ENCODE measurements around the gene SLC16A10. TPM values are rescaled to one million over a fixed set of nuclear protein-coding genes. Genes with fewer than 3 reads are reported as not detected.

Gene SLC16A10
- total and polyA plus RNA-seq, 2 experiments from 2014 or later: 12.1 to 30.9 TPM

DNA sequence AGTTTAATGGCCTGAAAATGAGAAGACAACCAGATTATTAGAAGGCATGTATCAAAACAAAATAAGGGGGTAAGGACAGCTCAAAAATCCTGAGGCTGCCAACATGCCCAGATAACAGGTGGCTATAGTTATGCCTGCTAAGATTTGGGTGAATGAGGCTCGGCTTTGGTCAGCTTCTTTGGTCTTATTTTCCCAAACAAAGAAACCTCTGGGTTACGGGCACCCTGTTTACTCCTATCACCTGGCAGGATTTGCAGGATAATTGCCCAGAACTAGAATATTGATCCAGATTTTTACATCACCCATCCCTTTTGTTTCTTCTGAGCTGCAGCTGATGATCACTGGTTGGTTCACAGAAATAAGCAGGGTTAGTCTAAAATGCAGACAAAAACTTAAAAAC lies 74.3 kb downstream of the SLC16A10 start:
- Histone ChIP-seq H3F3A (replicated peaks; ENCODE audit: low read depth) (no peaks in the 10 kb centered on the region), H3K79me2 (replicated peaks; ENCODE audit: insufficient read depth) (no peaks in the 10 kb centered on the region), H4K20me1 (replicated peaks; ENCODE audit: insufficient read depth) (no peaks in the 10 kb centered on the region), H3K27me3 (ENCODE audit: insufficient read depth) (no peaks in the 10 kb centered on the region), H3K9me2 (ENCODE audit: insufficient read depth) (peaks cover 6% of the 10 kb centered on the region; the same call in 1 of the 2 replicates), H2AFZ (no peak overlapping the region), H3K4me3 (no peak overlapping the region), H3K4me1 (ENCODE audit: insufficient read depth) (no peaks in the 10 kb centered on the region; the same call in 1 of the 2 replicates), H3K4me2 (no peak overlapping the region), H3K36me3 (ENCODE audit: insufficient read depth) (peaks cover 23% of the 10 kb centered on the region), H3K27ac (ENCODE audit: low read depth) (no peak overlapping the region)
- no peaks in the 10 kb centered on the region for H3K27me3 Mint-ChIP-seq (ENCODE audit: insufficient read depth, low read depth, poor library complexity)
- H3K9me3 Mint-ChIP-seq: peaks cover 63% of the 10 kb centered on the region
- H3K4me1 Mint-ChIP-seq: no peaks in the 10 kb centered on the region; the same call in 2 of the 3 replicates
- peaks cover 37% of the 10 kb centered on the region for H3K36me3 Mint-ChIP-seq (ENCODE audit: low read depth)
- TF ChIP-seq CREB1 (CRISPR knock-in tag; IDR thresholded peaks at IDR 0.05; ENCODE audit: low read depth) (no peak), EZH2phosphoT487 (IDR thresholded peaks at IDR 0.05; ENCODE audit: unreplicated experiment) (no peak), ZNF331 (CRISPR knock-in tag; IDR thresholded peaks at IDR 0.05; ENCODE audit: low read depth) (no peak), NANOG (IDR thresholded peaks at IDR 0.05; ENCODE audit: borderline replicate concordance) (no peak), JUNB (IDR thresholded peaks at IDR 0.05; ENCODE audit: unreplicated experiment) (no peak), STAT1 (IDR thresholded peaks at IDR 0.05; ENCODE audit: unreplicated experiment) (no peak), ZNF114 (CRISPR knock-in tag; IDR thresholded peaks at IDR 0.05) (no peak), POLR2AphosphoS5 (IDR thresholded peaks at IDR 0.05; ENCODE audit: low read depth) (no peak), EZH2 (IDR thresholded peaks at IDR 0.05; ENCODE audit: low read depth, unreplicated experiment) (no peak)
- TF ChIP-seq, protein P1, sequence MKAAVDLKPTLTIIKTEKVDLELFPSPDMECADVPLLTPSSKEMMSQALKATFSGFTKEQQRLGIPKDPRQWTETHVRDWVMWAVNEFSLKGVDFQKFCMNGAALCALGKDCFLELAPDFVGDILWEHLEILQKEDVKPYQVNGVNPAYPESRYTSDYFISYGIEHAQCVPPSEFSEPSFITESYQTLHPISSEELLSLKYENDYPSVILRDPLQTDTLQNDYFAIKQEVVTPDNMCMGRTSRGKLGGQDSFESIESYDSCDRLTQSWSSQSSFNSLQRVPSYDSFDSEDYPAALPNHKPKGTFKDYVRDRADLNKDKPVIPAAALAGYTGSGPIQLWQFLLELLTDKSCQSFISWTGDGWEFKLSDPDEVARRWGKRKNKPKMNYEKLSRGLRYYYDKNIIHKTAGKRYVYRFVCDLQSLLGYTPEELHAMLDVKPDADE (IDR thresholded peaks at IDR 0.05): no peak
- TF ChIP-seq, protein P2, sequence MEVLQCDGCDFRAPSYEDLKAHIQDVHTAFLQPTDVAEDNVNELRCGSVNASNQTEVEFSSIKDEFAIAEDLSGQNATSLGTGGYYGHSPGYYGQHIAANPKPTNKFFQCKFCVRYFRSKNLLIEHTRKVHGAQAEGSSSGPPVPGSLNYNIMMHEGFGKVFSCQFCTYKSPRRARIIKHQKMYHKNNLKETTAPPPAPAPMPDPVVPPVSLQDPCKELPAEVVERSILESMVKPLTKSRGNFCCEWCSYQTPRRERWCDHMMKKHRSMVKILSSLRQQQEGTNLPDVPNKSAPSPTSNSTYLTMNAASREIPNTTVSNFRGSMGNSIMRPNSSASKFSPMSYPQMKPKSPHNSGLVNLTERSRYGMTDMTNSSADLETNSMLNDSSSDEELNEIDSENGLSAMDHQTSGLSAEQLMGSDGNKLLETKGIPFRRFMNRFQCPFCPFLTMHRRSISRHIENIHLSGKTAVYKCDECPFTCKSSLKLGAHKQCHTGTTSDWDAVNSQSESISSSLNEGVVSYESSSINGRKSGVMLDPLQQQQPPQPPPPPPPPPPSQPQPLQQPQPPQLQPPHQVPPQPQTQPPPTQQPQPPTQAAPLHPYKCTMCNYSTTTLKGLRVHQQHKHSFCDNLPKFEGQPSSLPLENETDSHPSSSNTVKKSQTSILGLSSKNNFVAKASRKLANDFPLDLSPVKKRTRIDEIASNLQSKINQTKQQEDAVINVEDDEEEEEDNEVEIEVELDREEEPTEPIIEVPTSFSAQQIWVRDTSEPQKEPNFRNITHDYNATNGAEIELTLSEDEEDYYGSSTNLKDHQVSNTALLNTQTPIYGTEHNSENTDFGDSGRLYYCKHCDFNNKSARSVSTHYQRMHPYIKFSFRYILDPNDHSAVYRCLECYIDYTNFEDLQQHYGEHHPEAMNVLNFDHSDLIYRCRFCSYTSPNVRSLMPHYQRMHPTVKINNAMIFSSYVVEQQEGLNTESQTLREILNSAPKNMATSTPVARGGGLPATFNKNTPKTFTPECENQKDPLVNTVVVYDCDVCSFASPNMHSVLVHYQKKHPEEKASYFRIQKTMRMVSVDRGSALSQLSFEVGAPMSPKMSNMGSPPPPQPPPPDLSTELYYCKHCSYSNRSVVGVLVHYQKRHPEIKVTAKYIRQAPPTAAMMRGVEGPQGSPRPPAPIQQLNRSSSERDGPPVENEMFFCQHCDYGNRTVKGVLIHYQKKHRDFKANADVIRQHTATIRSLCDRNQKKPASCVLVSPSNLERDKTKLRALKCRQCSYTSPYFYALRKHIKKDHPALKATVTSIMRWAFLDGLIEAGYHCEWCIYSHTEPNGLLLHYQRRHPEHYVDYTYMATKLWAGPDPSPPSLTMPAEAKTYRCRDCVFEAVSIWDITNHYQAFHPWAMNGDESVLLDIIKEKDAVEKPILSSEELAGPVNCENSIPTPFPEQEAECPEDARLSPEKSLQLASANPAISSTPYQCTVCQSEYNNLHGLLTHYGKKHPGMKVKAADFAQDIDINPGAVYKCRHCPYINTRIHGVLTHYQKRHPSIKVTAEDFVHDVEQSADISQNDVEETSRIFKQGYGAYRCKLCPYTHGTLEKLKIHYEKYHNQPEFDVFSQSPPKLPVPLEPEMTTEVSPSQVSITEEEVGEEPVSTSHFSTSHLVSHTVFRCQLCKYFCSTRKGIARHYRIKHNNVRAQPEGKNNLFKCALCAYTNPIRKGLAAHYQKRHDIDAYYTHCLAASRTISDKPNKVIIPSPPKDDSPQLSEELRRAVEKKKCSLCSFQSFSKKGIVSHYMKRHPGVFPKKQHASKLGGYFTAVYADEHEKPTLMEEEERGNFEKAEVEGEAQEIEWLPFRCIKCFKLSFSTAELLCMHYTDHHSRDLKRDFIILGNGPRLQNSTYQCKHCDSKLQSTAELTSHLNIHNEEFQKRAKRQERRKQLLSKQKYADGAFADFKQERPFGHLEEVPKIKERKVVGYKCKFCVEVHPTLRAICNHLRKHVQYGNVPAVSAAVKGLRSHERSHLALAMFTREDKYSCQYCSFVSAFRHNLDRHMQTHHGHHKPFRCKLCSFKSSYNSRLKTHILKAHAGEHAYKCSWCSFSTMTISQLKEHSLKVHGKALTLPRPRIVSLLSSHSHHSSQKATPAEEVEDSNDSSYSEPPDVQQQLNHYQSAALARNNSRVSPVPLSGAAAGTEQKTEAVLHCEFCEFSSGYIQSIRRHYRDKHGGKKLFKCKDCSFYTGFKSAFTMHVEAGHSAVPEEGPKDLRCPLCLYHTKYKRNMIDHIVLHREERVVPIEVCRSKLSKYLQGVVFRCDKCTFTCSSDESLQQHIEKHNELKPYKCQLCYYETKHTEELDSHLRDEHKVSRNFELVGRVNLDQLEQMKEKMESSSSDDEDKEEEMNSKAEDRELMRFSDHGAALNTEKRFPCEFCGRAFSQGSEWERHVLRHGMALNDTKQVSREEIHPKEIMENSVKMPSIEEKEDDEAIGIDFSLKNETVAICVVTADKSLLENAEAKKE (CRISPR knock-in tag; IDR thresholded peaks at IDR 0.05): no peak
- TF ChIP-seq, protein P3, sequence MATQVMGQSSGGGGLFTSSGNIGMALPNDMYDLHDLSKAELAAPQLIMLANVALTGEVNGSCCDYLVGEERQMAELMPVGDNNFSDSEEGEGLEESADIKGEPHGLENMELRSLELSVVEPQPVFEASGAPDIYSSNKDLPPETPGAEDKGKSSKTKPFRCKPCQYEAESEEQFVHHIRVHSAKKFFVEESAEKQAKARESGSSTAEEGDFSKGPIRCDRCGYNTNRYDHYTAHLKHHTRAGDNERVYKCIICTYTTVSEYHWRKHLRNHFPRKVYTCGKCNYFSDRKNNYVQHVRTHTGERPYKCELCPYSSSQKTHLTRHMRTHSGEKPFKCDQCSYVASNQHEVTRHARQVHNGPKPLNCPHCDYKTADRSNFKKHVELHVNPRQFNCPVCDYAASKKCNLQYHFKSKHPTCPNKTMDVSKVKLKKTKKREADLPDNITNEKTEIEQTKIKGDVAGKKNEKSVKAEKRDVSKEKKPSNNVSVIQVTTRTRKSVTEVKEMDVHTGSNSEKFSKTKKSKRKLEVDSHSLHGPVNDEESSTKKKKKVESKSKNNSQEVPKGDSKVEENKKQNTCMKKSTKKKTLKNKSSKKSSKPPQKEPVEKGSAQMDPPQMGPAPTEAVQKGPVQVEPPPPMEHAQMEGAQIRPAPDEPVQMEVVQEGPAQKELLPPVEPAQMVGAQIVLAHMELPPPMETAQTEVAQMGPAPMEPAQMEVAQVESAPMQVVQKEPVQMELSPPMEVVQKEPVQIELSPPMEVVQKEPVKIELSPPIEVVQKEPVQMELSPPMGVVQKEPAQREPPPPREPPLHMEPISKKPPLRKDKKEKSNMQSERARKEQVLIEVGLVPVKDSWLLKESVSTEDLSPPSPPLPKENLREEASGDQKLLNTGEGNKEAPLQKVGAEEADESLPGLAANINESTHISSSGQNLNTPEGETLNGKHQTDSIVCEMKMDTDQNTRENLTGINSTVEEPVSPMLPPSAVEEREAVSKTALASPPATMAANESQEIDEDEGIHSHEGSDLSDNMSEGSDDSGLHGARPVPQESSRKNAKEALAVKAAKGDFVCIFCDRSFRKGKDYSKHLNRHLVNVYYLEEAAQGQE (IDR thresholded peaks at IDR 0.05; ENCODE audit: unreplicated experiment): no peak
- TF ChIP-seq, protein P4, sequence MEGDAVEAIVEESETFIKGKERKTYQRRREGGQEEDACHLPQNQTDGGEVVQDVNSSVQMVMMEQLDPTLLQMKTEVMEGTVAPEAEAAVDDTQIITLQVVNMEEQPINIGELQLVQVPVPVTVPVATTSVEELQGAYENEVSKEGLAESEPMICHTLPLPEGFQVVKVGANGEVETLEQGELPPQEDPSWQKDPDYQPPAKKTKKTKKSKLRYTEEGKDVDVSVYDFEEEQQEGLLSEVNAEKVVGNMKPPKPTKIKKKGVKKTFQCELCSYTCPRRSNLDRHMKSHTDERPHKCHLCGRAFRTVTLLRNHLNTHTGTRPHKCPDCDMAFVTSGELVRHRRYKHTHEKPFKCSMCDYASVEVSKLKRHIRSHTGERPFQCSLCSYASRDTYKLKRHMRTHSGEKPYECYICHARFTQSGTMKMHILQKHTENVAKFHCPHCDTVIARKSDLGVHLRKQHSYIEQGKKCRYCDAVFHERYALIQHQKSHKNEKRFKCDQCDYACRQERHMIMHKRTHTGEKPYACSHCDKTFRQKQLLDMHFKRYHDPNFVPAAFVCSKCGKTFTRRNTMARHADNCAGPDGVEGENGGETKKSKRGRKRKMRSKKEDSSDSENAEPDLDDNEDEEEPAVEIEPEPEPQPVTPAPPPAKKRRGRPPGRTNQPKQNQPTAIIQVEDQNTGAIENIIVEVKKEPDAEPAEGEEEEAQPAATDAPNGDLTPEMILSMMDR (conservative IDR thresholded peaks at IDR 0.05; ENCODE audit: low read depth in 2 of 2): no peak
- H3K4me3 Mint-ChIP-seq: no peak overlapping the region
- ATAC-seq: no peak
- no peak for DNase-seq (ENCODE audit: low spot score)
- no peak overlapping the region for H3K27ac Mint-ChIP-seq

All from GM23338 (cell line).